Measurements from ENCODE around the gene SH2D1A.
"Not testable (repeated sequence)": the region's sequence is repeated elsewhere in the genome, so short reads cannot be mapped to it uniquely, and the experiment has no call there.

The SH2D1A gene

DNA sequence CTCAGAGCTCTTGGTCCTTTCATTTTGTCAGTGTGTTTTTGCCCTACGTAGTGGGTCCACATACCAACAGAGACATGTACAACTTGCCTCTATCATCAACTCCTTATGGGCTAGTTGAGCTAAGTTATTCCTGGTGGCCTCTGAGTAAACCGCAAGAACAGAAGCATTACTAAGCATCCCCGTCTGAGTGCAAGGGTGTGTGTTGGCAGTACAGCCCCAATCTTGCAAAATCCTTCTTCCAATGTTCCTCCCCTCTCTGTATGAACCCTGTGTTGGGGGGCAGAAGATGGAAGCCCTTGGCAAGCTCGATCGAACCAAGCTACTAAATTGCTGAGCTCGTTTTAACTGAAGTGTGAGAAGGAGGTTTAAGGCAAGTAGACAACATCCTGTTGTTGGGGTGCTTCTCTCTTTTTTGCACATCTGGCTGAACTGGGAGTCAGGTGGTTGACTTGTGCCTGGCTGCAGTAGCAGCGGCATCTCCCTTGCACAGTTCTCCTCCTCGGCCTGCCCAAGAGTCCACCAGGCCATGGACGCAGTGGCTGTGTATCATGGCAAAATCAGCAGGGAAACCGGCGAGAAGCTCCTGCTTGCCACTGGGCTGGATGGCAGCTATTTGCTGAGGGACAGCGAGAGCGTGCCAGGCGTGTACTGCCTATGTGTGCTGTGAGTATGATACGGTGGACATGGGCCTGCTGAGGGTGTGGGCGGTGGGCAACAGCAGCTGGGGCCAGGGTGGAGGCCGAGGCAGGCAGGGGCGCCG is at the start of gene SH2D1A:
Gene SH2D1A (plus strand): TSS at position 447 of the 760 bp plus-strand sequence. CDS start 80 bp downstream, at position 527.
- DNase-seq, result no peak

DNA sequence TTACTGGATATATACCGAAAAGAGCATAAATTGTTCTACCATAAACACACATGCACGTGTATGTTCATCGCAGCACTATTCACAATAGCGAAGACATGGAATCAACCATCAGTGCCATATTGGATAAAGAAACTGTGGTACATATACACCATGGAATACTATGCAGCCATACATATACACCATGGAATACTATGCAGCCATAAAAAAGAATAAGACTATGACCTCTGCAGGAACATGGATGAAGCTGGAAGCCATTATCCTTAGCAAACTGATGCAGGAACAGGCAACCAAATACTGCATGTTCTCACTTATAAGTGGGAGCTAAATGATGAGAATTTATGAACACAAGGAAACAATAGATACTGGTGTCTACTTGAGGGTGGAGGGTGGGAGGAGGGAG is 47.0 kb upstream of the SH2D1A start:
- DNase-seq, result not testable (repeated sequence)

DNA sequence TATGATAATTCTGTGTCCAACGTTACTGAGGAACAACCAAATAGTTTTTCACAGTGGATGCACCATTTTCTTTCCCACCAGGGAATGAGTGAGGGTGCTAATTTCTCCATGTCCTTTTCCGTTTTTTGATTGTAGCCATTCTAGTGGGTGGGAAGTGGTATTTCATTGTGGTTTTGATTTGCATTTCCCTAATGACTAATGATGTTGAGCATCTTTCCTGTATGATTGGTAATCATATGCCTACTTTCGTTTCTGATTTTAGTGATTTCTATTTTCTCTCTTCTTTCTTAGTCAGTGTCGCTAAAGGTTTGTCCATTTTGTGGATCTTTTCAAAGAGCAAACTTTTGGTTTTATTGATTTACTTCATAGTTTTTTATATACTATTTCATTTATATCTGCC is 46.0 kb upstream of the SH2D1A start:
- no peak for DNase-seq

DNA sequence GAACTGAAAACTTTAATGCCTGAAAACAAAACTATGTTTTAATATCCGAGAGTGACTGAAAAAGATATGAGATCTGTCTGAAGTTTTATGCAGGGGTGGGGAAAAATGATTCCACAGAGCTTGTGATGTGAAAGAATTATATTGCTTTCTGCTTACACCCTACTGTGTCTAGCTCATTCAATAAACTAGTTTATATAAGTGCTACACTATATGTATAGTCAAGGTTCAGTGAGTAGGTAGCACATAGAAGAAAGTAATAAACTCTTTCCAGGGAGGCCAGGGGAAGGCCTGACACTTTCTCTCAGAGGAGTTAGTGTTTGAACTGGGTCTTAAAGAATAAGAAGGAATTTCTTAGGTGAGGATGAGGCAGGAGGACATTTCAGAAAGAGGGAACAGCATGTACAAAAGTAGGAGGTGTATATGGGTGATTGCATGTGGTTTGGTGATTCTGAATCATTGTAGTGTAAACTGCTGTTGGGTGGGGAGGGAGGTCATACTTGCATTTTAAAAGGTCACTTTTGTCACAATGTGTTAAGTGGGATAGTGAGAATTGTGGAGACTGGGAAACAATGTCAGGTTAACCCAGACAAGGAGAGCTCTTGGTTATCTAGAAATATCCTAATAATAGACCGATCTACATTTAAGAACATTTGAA is 39.0 kb upstream of the SH2D1A start:
- DNase-seq, result no peak

DNA sequence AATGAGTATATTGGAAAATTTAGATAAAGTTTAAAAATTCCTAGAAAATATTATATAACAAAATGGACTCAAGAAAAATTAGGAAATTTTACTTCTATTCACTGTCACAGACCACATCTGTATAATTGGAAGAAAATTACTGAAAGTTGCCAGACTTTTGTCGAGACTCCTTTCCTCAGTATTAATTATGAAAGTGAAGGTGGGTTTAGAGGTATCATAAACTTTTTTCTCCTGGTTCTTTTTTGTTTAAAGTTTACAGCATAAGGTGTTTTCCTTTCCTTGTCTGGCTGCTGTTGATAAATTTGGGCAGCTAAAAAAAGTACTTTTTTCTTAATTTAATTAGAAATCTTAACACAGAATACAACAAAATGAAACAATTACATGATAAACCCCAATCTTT is 20.6 kb upstream of the SH2D1A start:
- DNase-seq, result no peak

- no peak for DNase-seq
Measured at GRCh38 chrX:124328765-124329164, 17.6 kb upstream of the SH2D1A start.

GRCh38 chrX:124332481-124333424 is 13.6 kb upstream of the SH2D1A start, which contains the start of gene TEX13D:
Gene TEX13D, plus strand, starts transcription at chrX:124332660. Its CDS starts 258 bp downstream, at chrX:124332918.
- DNase-seq, result no peak

- no peak for DNase-seq
Measured at GRCh38 chrX:124333862-124334261, 12.5 kb upstream of the SH2D1A start.

GRCh38 chrX:124334555-124334954 is 11.8 kb upstream of the SH2D1A start:
- DNase-seq, result not testable (repeated sequence)

- DNase-seq, result no peak
Measured at GRCh38 chrX:124335598-124335997, 10.8 kb upstream of the SH2D1A start.

GRCh38 chrX:124337916-124338315 is 8.4 kb upstream of the SH2D1A start:
- DNase-seq, result no peak

DNA sequence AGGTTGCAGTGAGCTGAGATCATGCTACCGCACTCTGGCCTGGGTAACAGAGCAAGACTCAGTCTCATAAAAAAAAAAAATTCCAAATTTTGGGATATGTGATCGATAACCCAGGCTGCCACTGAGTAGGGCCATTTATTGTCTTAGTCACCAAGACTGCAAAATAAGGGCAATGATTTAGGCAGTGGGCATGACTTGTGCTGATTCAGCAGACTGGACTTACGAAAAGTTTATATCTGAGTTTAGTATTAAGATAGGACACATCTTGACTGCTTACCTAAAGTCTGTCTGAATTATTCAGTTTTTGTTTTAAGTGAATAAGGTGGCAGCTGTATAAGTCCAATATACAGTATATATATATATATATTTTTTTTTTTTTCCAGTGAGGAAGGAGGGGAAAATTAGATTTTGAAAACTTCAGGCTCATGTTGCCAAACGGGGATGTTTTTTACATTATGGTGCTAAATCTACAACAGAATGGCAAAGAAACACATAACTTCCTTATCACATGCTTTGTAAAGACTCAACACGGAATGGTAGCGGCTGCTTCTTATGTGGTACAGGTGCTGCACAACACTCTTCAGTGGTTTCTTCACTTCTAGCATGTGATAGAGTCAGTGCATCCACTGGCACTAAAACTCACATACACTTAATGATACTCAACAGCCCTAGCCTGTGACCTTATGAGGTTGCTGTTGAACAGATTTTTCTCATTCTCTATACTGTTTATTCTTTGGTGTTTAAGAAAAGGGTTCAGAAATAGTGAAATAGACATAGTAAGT is 7.4 kb upstream of the SH2D1A start:
- DNase-seq, result no peak

- no peak for DNase-seq
Measured at GRCh38 chrX:124341396-124342132, 4.8 kb upstream of the SH2D1A start.

GRCh38 chrX:124342174-124342867 is 4.0 kb upstream of the SH2D1A start:
- no peak for DNase-seq

DNA sequence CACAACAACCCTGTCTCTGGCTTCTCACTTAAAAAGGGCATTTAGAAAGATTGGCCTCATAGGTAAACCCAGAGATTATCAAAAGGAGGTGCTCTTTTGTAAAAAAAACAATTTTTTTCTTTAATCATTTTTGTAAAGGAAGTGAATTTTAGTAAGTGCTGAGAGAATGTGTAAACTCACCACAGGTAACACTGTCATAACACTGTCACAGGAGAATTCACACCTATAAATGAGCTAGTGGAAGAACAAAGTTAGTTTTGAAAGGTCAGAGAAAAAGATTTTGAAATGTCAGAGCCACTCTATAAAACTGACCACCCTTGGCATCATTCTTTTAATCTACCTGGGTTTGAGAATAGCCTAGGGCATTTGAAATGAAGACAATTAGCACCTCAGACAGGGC is 3.3 kb upstream of the SH2D1A start:
- no peak for DNase-seq

- DNase-seq, result no peak
Measured at GRCh38 chrX:124344246-124344645, 2.1 kb upstream of the SH2D1A start.

- no peak for DNase-seq
Measured at GRCh38 chrX:124346877-124347241, 496 bp downstream of the SH2D1A start.

GRCh38 chrX:124347242-124347641 is 879 bp downstream of the SH2D1A start:
- DNase-seq, result no peak

DNA sequence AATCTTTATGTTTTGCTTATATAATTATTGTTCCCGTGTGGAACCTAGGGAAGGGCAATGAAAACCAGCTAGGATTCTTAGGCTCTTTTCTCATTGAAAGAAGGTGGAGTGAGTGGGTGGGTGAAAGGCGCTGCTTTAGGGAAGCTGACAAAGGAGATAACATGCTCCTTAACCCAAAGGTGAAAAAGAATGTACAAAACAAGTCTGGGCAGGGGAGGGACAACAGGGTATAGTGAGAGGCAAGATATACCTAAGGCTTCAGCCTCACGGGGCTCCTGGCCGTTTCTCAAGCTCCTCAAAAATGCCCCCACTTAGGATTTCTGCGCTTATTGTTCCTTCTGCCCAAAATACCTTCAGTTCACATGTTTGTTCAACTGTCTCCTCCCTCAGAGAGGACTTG is 1.8 kb downstream of the SH2D1A start:
- no peak for DNase-seq

GRCh38 chrX:124348885-124349453 is 2.6 kb downstream of the SH2D1A start:
- no peak for DNase-seq

GRCh38 chrX:124354648-124355047 is 8.3 kb downstream of the SH2D1A start:
- no peak for DNase-seq

Measured in NCI-H2171 (cell line).